Hepatocyte (in vitro differentiated cells): Measurements from ENCODE around the gene GOLGA6L10.
"Not testable (repeated sequence)": the region's sequence is repeated elsewhere in the genome, so short reads cannot be mapped to it uniquely, and the experiment has no call there.

Experiments
- EZH2phosphoT487 ChIP-seq: fragments of 200-600 bp; sonication (generic); IDR thresholded peaks from one replicate; pipeline ENCODE4 v1.6.1; 2018; ENCODE audit warnings: antibody characterized with exemption, mild to moderate bottlenecking, low read depth, moderate library complexity; ENCODE audit not compliant: unreplicated experiment, severe bottlenecking
- TF ChIP-seq, protein P1 (sequence below): fragments of 200-600 bp; sonication (generic); IDR thresholded peaks from 2 replicates; pipeline ENCODE4 v1.5.1; 2016; ENCODE audit warnings: antibody characterized with exemption, mild to moderate bottlenecking; ENCODE audit not compliant: poor library complexity

GRCh38 chr15:82311321-82311720 is 38.0 kb downstream of the GOLGA6L10 start:
- TF ChIP-seq EZH2phosphoT487, result not testable (repeated sequence)
- TF ChIP-seq, protein P1, sequence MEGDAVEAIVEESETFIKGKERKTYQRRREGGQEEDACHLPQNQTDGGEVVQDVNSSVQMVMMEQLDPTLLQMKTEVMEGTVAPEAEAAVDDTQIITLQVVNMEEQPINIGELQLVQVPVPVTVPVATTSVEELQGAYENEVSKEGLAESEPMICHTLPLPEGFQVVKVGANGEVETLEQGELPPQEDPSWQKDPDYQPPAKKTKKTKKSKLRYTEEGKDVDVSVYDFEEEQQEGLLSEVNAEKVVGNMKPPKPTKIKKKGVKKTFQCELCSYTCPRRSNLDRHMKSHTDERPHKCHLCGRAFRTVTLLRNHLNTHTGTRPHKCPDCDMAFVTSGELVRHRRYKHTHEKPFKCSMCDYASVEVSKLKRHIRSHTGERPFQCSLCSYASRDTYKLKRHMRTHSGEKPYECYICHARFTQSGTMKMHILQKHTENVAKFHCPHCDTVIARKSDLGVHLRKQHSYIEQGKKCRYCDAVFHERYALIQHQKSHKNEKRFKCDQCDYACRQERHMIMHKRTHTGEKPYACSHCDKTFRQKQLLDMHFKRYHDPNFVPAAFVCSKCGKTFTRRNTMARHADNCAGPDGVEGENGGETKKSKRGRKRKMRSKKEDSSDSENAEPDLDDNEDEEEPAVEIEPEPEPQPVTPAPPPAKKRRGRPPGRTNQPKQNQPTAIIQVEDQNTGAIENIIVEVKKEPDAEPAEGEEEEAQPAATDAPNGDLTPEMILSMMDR, result not testable (repeated sequence)
